Parathyroid adenoma (tissue), 2 donors: ENCODE results near the gene SRSF12.

ENCODE experiments used
- H2AFZ ChIP-seq: fragments of 300-600 bp; sonication (generic); one replicate; pipeline ENCODE4 v1.7.0; 2017; ENCODE audit warnings: antibody characterized with exemption, mild to moderate bottlenecking
- H3K27ac ChIP-seq: fragments of 300-600 bp; sonication (generic); one replicate; pipeline ENCODE4 v1.7.0; 2017
- H3K27me3 ChIP-seq: fragments of 300-600 bp; sonication (generic); one replicate; pipeline ENCODE4 v1.7.0; 2017; ENCODE audit warnings: low read length; ENCODE audit not compliant: control insufficient read depth, insufficient read depth
- H3K36me3 ChIP-seq: fragments of 300-600 bp; sonication (generic); one replicate; pipeline ENCODE4 v1.7.0; 2017; ENCODE audit warnings: low read length; ENCODE audit not compliant: control insufficient read depth, insufficient read depth
- H3K4me1 ChIP-seq: fragments of 300-600 bp; sonication (generic); one replicate; pipeline ENCODE4 v1.7.0; 2017; ENCODE audit warnings: control low read depth
- H3K4me2 ChIP-seq: fragments of 300-600 bp; sonication (generic); one replicate; pipeline ENCODE4 v1.7.0; 2017; ENCODE audit warnings: low read length
- H3K4me3 ChIP-seq: fragments of 300-600 bp; sonication (generic); one replicate; pipeline ENCODE4 v1.7.0; 2017; ENCODE audit warnings: low read depth, low read length
- H3K79me2 ChIP-seq: fragments of 300-600 bp; sonication (generic); one replicate; pipeline ENCODE4 v1.7.0; 2017; ENCODE audit warnings: control low read depth
- H3K9ac ChIP-seq: fragments of 300-600 bp; sonication (generic); one replicate; pipeline ENCODE4 v1.7.0; 2017; ENCODE audit warnings: mild to moderate bottlenecking
- H3K9me3 ChIP-seq: fragments of 300-600 bp; sonication (generic); one replicate; pipeline ENCODE4 v1.7.0; 2017; ENCODE audit warnings: low read length; ENCODE audit not compliant: control insufficient read depth
- CTCF ChIP-seq: fragments of 300-600 bp; sonication (generic); IDR thresholded peaks from one replicate; pipeline ENCODE4 v1.7.0; 2017; ENCODE audit warnings: antibody characterized with exemption, mild to moderate bottlenecking
- donor health status: primary hyperparathyroidism.

Gene SRSF12

GRCh38 chr6:89145091-89145955, 27.5 kb upstream of the SRSF12 start:
- Histone ChIP-seq H3K4me1 (peaks cover 5% of the 10 kb centered on the region), H3K36me3 (no peaks in the 10 kb centered on the region), H3K9ac (peak overlapping the region; percentile 69), H3K79me2 (no peaks in the 10 kb centered on the region), H3K4me3 (peak overlapping the region; percentile 60), H2AFZ (peak overlapping the region; percentile 97), H3K27me3 (no peaks in the 10 kb centered on the region), H3K27ac (peak overlapping the region; percentile 87), H3K4me2 (peak overlapping the region; percentile 87), H3K9me3 (no peaks in the 10 kb centered on the region)
- no peak for TF ChIP-seq CTCF

- no peaks in the 10 kb centered on the region for H3K36me3 ChIP-seq
- H3K27ac ChIP-seq: no peak overlapping the region
- no peaks in the 10 kb centered on the region for H3K9me3 ChIP-seq
- H3K4me1 ChIP-seq: peaks cover 5% of the 10 kb centered on the region
- H3K27me3 ChIP-seq: no peaks in the 10 kb centered on the region
- no peaks in the 10 kb centered on the region for H3K79me2 ChIP-seq
- H2AFZ ChIP-seq: no peak overlapping the region
- no peak overlapping the region for H3K4me3 ChIP-seq
- TF ChIP-seq CTCF: no peak
- no peak overlapping the region for H3K9ac ChIP-seq
- no peak overlapping the region for H3K4me2 ChIP-seq
Measured at GRCh38 chr6:89144354-89144906, 26.6 kb upstream of the SRSF12 start.

- Histone ChIP-seq H3K4me2 (no peak overlapping the region), H2AFZ (no peak overlapping the region), H3K79me2 (no peaks in the 10 kb centered on the region), H3K27ac (no peak overlapping the region), H3K9me3 (no peaks in the 10 kb centered on the region), H3K27me3 (no peaks in the 10 kb centered on the region), H3K9ac (no peak overlapping the region), H3K4me3 (no peak overlapping the region), H3K4me1 (no peaks in the 10 kb centered on the region), H3K36me3 (no peaks in the 10 kb centered on the region)
- no peak for TF ChIP-seq CTCF
Measured at GRCh38 chr6:89140347-89141156, 22.7 kb upstream of the SRSF12 start.

GRCh38 chr6:89139509-89140346, 21.9 kb upstream of the SRSF12 start:
- H3K9me3 ChIP-seq: no peaks in the 10 kb centered on the region
- H3K4me1 ChIP-seq: no peaks in the 10 kb centered on the region
- H3K4me2 ChIP-seq: no peak overlapping the region
- H3K9ac ChIP-seq: no peak overlapping the region
- no peaks in the 10 kb centered on the region for H3K36me3 ChIP-seq
- H3K79me2 ChIP-seq: no peaks in the 10 kb centered on the region
- H3K27me3 ChIP-seq: no peaks in the 10 kb centered on the region
- H2AFZ ChIP-seq: no peak overlapping the region
- H3K4me3 ChIP-seq: no peak overlapping the region
- no peak overlapping the region for H3K27ac ChIP-seq
- no peak for TF ChIP-seq CTCF
